Measurements from ENCODE around the gene RPS6KB2. TPM values are rescaled to one million over a fixed set of nuclear protein-coding genes. Genes with fewer than 3 reads are reported as not detected.
A peak's percentile ranks its signal among the peaks of the same experiment; 100 is the strongest.

Gene RPS6KB2
- total and polyA plus RNA-seq, 10 of the 15 experiments (the other 5 are each of a cell fraction or from before 2014, with no cell fraction given) = 0.39 to 101 (median 58.4) TPM

GRCh38 chr11:67390947-67391303 lies 37.4 kb upstream of the RPS6KB2 start (continued):
- TF ChIP-seq PKNOX1 (IDR thresholded peaks at IDR 0.05) (no peak), ASH2L (IDR thresholded peaks at IDR 0.05; ENCODE audit: borderline replicate concordance, low read depth) (no peak), EZH2 (IDR thresholded peaks at IDR 0.05; ENCODE audit: borderline replicate concordance, control insufficient read depth, low read depth, low read length) (no peak)

GRCh38 chr11:67391304-67392182 lies 36.8 kb upstream of the RPS6KB2 start, which contains the start of gene RAD9A:
TSS of gene RAD9A (plus strand) at chr11:67391986. CDS start at chr11:67392045, 59 bp downstream.
- Histone ChIP-seq H3K4me2 (ENCODE audit: control insufficient read depth, insufficient read depth) (peak within 1 kb of the TSS; percentile 99), H3K27me3 (replicated peaks in 1 of 2; ENCODE audit: control insufficient read depth in 2 of 2, insufficient read depth in 2 of 2, low read length in 1 of 2) (no peaks in the 10 kb centered on the region), H3K27ac (ENCODE audit: control insufficient read depth, insufficient read depth) (peak within 1 kb of the TSS; percentile 78), H3K79me2 (ENCODE audit: control insufficient read depth, insufficient read depth, low read length) (peaks cover 22% of the 10 kb centered on the region), H3K9ac (ENCODE audit: control insufficient read depth, insufficient read depth, low read length) (peak within 1 kb of the TSS; percentile 91), H3K36me3 (ENCODE audit: control insufficient read depth in 2 of 2, insufficient read depth in 2 of 2, low read length in 1 of 2) (peaks cover 4 to 6% of the 10 kb centered on the region in 2 experiments; a peak in 3 of 4 replicates), H2AFZ (ENCODE audit: control insufficient read depth, low read depth, low read length) (peak within 1 kb of the TSS; percentile 84), H3K4me1 (ENCODE audit: control insufficient read depth, insufficient read depth, low read length) (peaks cover 7% of the 10 kb centered on the region), H3K9me3 (replicated peaks; ENCODE audit: control insufficient read depth, insufficient read depth, low read length) (no peaks in the 10 kb centered on the region), H4K20me1 (ENCODE audit: control insufficient read depth, insufficient read depth) (no peaks in the 10 kb centered on the region; the same call in 1 of the 2 replicates), H3K4me3 (peak within 1 kb of the TSS; percentile 97)
- ChIA-PET POLR2A (interaction anchor here (0.5 to 2.8 kb wide), 19 partner anchors 9 to 94 kb away, joined by 3 to 48 read pairs (median 4); partner anchors contain the start of genes CLCF1, POLD4, PPP1CA and PTPRCAP), CTCF (interaction anchor here (0.7 to 25.5 kb wide), 11 partner anchors 9 to 223 kb away, joined by 3 to 1301 read pairs (median 3); partner anchors contain the start of genes AIP, CDK2AP2, CLCF1 and POLD4), RAD21 (ENCODE audit: unreplicated experiment) (interaction anchor here (0.6 to 2.6 kb wide), 19 partner anchors 10 to 310 kb away, joined by 3 to 24 read pairs (median 5); partner anchors contain the start of genes AIP, CDK2AP2, CLCF1 and PITPNM1), SMC1A (ENCODE audit: uncharacterized antibody, unreplicated experiment) (interaction anchor here (1.0 to 3.4 kb wide), 11 partner anchors 10 to 114 kb away, joined by 3 to 17 read pairs (median 4); partner anchors contain the start of genes PITPNM1, PPP1CA, PTPRCAP and TMEM134)
- DNase-seq (ENCODE audit: low read depth, low spot score) = no peak
- peak; percentile 90 for ATAC-seq
- intact Hi-C loops (cut with micrococcal nuclease; ENCODE audit: unreplicated experiment) = no loop called here
- in situ Hi-C loops (cut with MboI) = no loop called here
- under 1% methylated on average over 67 of the region's 75 CpGs for WGBS (ENCODE audit: insufficient coverage, insufficient replicate concordance, low lambda C conversion rate, missing lambda C conversion rate)
- BruUV-seq (replicated peaks) = TSS peak; percentile 86
- peak; percentile 68 for FAIRE-seq
- TF ChIP-seq BRCA1 (IDR thresholded peaks at IDR 0.05; ENCODE audit: low read depth, low read length) (no peak), NR2C1 (IDR thresholded peaks at IDR 0.05) (no peak), ZBTB33 (IDR thresholded peaks at IDR 0.05) (no peak), SIX5 (IDR thresholded peaks at IDR 0.05; ENCODE audit: low read depth, low read length, severe bottlenecking) (peak; percentile 30), BHLHE40 (IDR thresholded peaks at IDR 0.05; ENCODE audit: borderline replicate concordance in 1 of 2, low read depth in 2 of 2, low read length in 1 of 2) (peak; percentile 98 to 100), FOXM1 (IDR thresholded peaks at IDR 0.05; ENCODE audit: low read depth, low read length) (no peak), SREBF1 (IDR thresholded peaks at IDR 0.05; ENCODE audit: low read length) (peak; percentile 74), EGR1 (IDR thresholded peaks at IDR 0.05; ENCODE audit: borderline replicate concordance in 1 of 2, low read depth in 2 of 2, low read length in 2 of 2) (peak; percentile 42 to 68), NRF1 (conservative IDR thresholded peaks at IDR 0.05; ENCODE audit: low read depth, low read length) (no peak), CREM (IDR thresholded peaks at IDR 0.05; ENCODE audit: low read depth) (peak; percentile 79), MEF2A (IDR thresholded peaks at IDR 0.05; ENCODE audit: insufficient read depth, low read depth, low read length) (0 out of 2 replicates have a peak, but pooled peaks have one; percentile 8), MYB (IDR thresholded peaks at IDR 0.05; ENCODE audit: borderline replicate concordance, low read depth, low read length) (no peak), KLF5 (IDR thresholded peaks at IDR 0.05; ENCODE audit: partially characterized antibody) (peak; percentile 40), ZNF24 (IDR thresholded peaks at IDR 0.05) (no peak)
